Measurements from ENCODE around the gene ZNF511. TPM values are rescaled to one million over a fixed set of nuclear protein-coding genes. Genes with fewer than 3 reads are reported as not detected.

ZNF511 gene
- total RNA-seq, 1 donor from 2014 or later: 36.3 TPM

- no peak for DNase-seq (ENCODE audit: extremely low spot score in 2 of 2)
- Histone ChIP-seq H3K36me3 (no peaks in the 10 kb centered on the region), H3K27me3 (no peaks in the 10 kb centered on the region), H3K4me1 (peaks cover 16% of the 10 kb centered on the region), H3K9me3 (no peaks in the 10 kb centered on the region), H3K27ac (no peak overlapping the region), H3K4me3 (peak overlapping the region; percentile 48 to 72)
- intact Hi-C loops (cut with DNase I): no loop called here
- TF ChIP-seq CTCF (IDR thresholded peaks at IDR 0.05) (no peak), POLR2AphosphoS5 (IDR thresholded peaks at IDR 0.05; ENCODE audit: insufficient read depth in 1 of 2, low read depth in 1 of 2) (no peak), POLR2A (IDR thresholded peaks at IDR 0.05) (no peak)
These were observed 48.0 kb downstream of the ZNF511 start for GRCh38 chr10:133356549-133357284.

GRCh38 chr10:133357285-133358161, 48.8 kb downstream of the ZNF511 start, which contains the start of gene FUOM:
TSS of gene FUOM (minus strand) at chr10:133358019. CDS start at chr10:133358007, 12 bp downstream.
- TF ChIP-seq POLR2A (IDR thresholded peaks at IDR 0.05) (no peak), POLR2AphosphoS5 (IDR thresholded peaks at IDR 0.05; ENCODE audit: insufficient read depth in 1 of 2, low read depth in 1 of 2) (peak in 1 of 2 donors; percentile 22)
- Histone ChIP-seq H3K27me3 (no peaks in the 10 kb centered on the region), H3K36me3 (peaks cover 0 to 2% of the 10 kb centered on the region in 2 donors), H3K4me3 (peak within 1 kb of the TSS; percentile 48 to 72), H3K9me3 (no peaks in the 10 kb centered on the region), H3K4me1 (peaks cover 16% of the 10 kb centered on the region), H3K27ac (peak within 1 kb of the TSS; percentile 17)
- intact Hi-C loops (cut with DNase I): no loop called here
- no peak for DNase-seq (ENCODE audit: extremely low spot score in 2 of 2)

GRCh38 chr10:133358162-133358924, 49.6 kb downstream of the ZNF511 start:
- Histone ChIP-seq H3K4me1 (peaks cover 16% of the 10 kb centered on the region), H3K27ac (peak overlapping the region; percentile 11), H3K4me3 (peak overlapping the region; percentile 48 to 72), H3K27me3 (no peaks in the 10 kb centered on the region), H3K9me3 (no peaks in the 10 kb centered on the region), H3K36me3 (peaks cover 0 to 9% of the 10 kb centered on the region in 2 donors)
- DNase-seq (ENCODE audit: extremely low spot score in 2 of 2): no peak
- intact Hi-C loops (cut with DNase I): no loop called here
- TF ChIP-seq CTCF (IDR thresholded peaks at IDR 0.05) (no peak), POLR2A (IDR thresholded peaks at IDR 0.05) (no peak), POLR2AphosphoS5 (IDR thresholded peaks at IDR 0.05; ENCODE audit: insufficient read depth in 1 of 2, low read depth in 1 of 2) (no peak)

- intact Hi-C loops (cut with DNase I): no loop called here
- DNase-seq (ENCODE audit: extremely low spot score in 2 of 2): no peak
- peaks cover 16% of the 10 kb centered on the region for H3K4me1 ChIP-seq
- no peak for TF ChIP-seq POLR2AphosphoS5 (IDR thresholded peaks at IDR 0.05; ENCODE audit: insufficient read depth in 1 of 2, low read depth in 1 of 2)
- no peak for TF ChIP-seq POLR2A (IDR thresholded peaks at IDR 0.05)
- TF ChIP-seq CTCF (IDR thresholded peaks at IDR 0.05): no peak
- H3K27me3 ChIP-seq: no peaks in the 10 kb centered on the region
- H3K36me3 ChIP-seq: peaks cover 0 to 11% of the 10 kb centered on the region in 2 donors
- no peak overlapping the region for H3K27ac ChIP-seq
- no peak overlapping the region for H3K4me3 ChIP-seq
- no peaks in the 10 kb centered on the region for H3K9me3 ChIP-seq
These were observed 50.2 kb downstream of the ZNF511 start for GRCh38 chr10:133358925-133359310.

- TF ChIP-seq CTCF (IDR thresholded peaks at IDR 0.05): no peak
- TF ChIP-seq POLR2A (IDR thresholded peaks at IDR 0.05): no peak
- TF ChIP-seq POLR2AphosphoS5 (IDR thresholded peaks at IDR 0.05; ENCODE audit: insufficient read depth in 1 of 2, low read depth in 1 of 2): no peak
- Histone ChIP-seq H3K4me3 (no peak overlapping the region), H3K27me3 (no peaks in the 10 kb centered on the region), H3K27ac (no peak overlapping the region), H3K36me3 (peaks cover 0 to 13% of the 10 kb centered on the region in 2 donors), H3K4me1 (peaks cover 16% of the 10 kb centered on the region), H3K9me3 (no peaks in the 10 kb centered on the region)
- intact Hi-C loops (cut with DNase I): no loop called here
- no peak for DNase-seq (ENCODE audit: extremely low spot score in 2 of 2)
These were observed 50.8 kb downstream of the ZNF511 start for GRCh38 chr10:133359554-133359971.
